Stimulated activated CD8-positive, alpha-beta memory T cell treated with anti-CD3 and anti-CD28 coated beads, Interleukin-7, amount 100 ng/mL, for 4 hours (primary cell): ENCODE data around the gene RASSF1.
"Not testable (repeated sequence)": the region's sequence is repeated elsewhere in the genome, so short reads cannot be mapped to it uniquely, and the experiment has no call there.

Experiments used
- DNase-seq, 2 donors: peaks; one replicate each; pipeline ENCODE4 v3.0.0-alpha.2; 2020; ENCODE audit warnings: low read depth in 2 of 2

The RASSF1 gene

GRCh38 chr3:50286322-50287227 is 54.1 kb downstream of the RASSF1 start:
- DNase-seq: no peak

DNA sequence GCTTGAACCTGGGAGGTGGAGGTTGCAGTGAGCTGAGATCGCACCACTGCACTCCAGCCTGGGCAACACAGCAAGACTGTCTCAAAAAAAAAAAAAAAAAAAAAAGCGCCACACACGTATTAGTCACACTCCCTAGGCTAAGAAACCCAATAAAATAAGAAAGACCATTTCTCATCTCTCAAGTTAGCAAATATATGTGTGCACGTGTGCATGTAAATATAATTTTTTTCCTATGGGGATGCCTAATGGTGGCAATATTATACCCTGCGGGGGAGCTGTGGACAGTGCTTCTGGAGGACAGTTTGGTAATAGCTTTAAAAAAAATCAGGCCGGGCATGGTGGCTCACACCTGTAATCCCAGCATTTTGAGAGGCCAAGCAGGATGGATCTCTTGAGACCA is 56.5 kb downstream of the RASSF1 start:
- not testable (repeated sequence) for DNase-seq
